Stimulated activated CD4-positive, alpha-beta T cell treated with anti-CD3 and anti-CD28 coated beads, Interleukin-1b, Interleukin-23, amount 100 ng/mL, for 4 hours (primary cell): Measurements from ENCODE around the gene COL4A2.

Experiments
- DNase-seq, 2 donors: peaks; one replicate each; pipeline ENCODE4 v3.0.0-alpha.2; 2020; ENCODE audit warnings: low read depth in 2 of 2

COL4A2 gene

DNA sequence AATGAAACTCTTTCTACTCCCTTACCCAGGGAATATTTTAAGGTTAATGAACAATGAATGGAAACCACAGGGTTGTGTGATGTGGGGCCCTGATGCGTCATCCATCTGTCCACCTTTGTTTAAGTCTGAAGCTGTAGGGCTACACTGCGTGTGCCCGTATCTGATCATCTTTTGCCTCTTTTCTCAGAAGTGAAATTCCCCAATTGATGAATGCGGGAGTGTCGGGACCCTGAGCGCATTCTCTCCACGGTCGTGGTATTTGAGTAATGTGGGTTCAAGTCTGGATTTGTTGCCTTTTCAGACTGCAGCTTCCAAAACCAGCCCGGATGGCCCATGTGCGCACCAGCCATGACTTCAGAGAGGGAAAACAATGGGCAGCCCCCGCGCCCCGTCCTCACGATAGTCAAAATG lies 112.3 kb downstream of the COL4A2 start:
- DNase-seq = no peak

- DNase-seq = no peak
Observed at GRCh38 chr13:110419946-110420345, 112.9 kb downstream of the COL4A2 start.

DNA sequence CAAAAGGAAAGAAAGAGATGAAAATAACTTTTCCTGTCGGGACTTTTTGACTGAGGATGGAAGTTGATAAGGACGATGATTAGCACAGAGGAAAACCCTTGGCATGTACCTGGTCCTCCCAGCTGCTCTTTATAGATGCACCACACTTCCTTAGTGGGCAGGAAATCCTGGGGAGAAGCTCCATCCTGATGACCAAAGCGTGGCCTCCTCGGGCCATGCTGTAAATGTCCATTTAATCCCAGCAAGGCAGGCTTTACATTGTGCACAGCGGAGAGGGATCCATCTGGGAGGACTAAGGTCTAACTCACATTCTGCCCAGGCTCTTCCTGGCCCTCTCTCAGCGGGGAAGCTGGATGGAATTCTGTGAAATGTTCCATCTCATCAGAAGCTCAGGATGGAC lies 113.5 kb downstream of the COL4A2 start:
- DNase-seq = no peak

DNA sequence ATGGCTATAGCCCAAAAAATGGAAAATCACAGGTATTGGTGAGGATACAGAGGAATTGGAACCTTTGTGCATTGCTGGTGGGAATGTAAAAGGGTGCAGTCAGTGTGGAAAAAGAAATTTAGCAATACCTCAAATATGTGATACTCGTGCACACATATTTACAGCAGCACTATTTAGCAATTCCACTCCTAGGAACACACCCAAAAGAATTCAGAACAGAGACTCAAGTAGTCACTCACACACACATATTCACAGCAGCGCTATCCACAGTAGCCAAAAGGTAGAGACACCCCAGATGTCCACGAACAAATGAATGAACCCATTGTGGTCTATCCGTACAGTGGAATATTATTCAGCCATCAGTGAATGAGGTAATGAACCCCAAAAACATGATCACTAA lies 114.0 kb downstream of the COL4A2 start:
- DNase-seq = no peak

- no peak for DNase-seq
Observed at GRCh38 chr13:110421696-110422385, 114.8 kb downstream of the COL4A2 start.

DNA sequence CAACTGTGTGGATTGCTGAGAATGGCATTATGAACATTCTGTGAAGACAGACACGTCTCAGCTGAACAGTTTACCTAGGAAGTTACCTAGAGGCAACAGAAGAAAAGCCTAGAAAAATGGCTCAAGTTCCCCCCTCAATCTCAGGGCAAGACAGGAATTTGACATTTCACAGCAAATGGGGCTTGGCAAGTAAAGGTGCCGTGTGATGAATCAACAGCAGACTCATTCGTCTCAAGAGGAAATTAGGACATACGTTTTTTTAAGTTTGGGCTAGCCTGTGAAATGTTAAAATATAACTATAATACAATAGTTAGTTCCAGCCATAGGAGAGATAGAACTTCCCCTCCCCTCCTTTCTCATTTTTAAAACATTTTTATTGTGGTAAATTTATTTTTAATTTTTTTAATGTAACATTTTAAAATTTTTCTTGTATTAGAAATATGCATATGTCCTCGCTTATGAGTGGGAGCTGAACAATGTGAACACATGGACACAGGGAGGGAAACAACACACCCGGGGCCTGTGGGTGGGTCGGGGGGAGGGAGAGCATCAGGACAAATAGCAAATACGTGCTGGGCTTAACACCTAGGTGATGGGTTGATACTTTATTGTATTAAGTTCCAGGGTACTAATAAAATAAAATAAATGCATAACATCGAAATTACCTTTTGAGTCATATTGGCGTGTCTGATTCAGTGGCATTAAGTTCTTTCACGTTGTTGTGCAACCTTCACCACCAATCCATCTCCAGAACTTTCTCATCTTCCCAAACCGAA lies 116.0 kb downstream of the COL4A2 start:
- DNase-seq = no peak

DNA sequence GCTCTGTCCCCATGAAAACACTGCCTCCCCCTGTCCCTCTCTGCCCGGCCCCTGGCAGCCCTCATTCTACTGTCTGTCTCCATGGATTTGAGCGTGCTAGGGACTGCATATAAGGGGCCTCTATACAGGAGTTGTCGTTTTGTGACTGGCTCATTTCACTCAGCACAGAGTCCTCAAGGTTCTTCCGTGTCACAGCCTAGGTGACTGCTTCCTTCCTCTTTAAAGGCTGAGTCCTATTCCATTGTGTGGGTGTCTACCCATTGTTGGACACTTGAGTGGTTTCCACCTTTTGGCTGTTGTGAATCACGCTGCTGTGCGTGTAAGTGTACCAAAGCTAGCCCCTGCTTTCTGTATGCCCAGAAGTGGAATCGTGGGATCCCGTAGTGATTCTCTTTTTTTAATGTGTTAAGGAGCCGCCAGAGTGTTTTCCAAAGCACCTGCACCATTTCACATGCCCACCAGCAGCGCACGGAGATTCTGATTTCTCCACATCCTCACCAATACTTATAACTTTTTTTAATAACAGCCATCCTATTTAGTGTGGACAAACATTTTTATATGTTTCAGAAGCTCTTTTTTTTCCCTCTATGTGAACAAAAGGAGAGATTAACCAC lies 116.7 kb downstream of the COL4A2 start:
- no peak for DNase-seq

- DNase-seq = no peak
Observed at GRCh38 chr13:110424569-110425443, 117.7 kb downstream of the COL4A2 start.

- no peak for DNase-seq
Observed at GRCh38 chr13:110425444-110425780, 118.3 kb downstream of the COL4A2 start.

DNA sequence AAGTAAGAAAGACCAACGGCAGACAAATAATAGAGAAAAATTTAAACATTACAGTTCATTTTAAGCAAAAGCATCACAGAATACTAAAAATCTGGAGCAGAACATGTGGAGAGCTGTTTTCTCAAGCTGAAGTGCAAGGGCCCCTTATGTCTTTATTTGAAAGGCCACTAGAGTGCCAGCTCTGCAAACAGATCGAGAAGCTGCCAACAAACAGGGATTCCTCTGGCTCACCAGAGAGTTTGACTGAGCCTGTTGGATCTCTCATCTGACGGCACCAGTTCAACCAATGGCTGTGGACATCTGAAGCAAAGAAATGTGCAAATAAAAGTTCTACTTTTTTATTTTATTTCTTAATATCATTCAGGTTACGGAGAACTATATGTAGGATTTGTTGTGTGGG lies 119.7 kb downstream of the COL4A2 start:
- no peak for DNase-seq

GRCh38 chr13:110428313-110428712 lies 121.2 kb downstream of the COL4A2 start:
- DNase-seq = no peak

DNA sequence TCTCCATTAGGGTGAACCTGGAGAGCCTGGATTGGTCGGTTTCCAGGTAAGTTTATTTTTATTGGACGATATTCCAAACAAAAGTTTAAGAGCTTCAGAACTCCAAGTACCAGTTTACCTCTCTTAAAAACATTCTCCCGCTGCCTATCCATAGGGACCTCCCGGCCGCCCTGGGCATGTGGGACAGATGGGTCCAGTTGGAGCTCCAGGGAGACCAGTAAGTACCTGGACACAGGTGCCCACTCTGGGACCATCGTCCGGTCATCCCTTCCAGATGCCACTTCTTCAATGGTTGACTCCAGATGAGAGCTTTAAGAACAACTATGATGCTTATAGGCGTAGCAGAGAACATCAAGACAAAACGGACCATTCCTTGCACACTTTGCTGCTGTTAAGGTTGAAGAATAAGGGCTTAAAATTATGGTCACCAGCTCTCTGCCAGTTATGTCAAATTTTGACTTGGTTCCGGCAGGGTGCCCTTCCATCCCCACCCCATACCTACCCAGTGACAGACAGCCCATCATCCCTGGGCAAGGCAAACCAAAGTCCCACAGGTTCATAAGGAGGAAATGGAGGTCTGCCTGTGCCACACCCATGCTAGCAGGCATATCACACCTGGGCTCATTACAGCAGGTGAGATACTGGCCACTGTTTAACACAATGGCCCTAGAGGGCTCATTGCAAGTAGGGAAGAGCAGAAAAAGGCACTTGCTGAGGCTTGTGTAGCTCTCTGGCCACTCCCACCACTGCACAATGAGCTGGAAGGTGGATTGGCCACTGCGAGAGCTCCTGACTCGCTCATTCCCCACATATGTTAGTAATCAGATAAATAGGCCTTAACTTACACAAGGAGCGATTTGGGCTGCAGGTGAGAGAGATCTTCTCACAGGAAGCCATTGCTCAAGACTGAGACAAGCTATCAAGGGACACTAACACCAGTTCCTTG lies 123.6 kb downstream of the COL4A2 start:
- DNase-seq = no peak

GRCh38 chr13:110431425-110432294 lies 124.6 kb downstream of the COL4A2 start:
- no peak for DNase-seq

- no peak for DNase-seq
Observed at GRCh38 chr13:110432522-110432921, 125.4 kb downstream of the COL4A2 start.

DNA sequence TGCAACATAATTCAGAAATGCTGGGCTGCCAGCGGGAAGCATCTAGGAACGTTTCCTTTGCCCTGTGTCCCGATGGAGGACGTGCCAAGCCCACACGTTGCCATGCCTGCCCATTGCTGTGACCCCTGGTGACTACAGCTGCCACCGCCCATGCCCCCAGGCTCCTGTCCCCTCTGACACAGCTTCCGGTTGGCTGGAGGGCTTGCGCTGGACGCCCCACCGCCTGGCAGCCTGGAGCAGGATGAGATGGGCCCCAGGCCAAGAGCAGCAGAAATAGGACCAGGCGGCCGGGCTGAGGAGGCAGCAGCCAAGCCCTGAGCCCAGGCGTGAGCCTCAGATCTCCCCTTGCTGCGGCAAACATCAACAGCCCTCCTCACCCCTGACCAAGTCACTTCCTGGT lies 125.9 kb downstream of the COL4A2 start:
- DNase-seq = no peak

DNA sequence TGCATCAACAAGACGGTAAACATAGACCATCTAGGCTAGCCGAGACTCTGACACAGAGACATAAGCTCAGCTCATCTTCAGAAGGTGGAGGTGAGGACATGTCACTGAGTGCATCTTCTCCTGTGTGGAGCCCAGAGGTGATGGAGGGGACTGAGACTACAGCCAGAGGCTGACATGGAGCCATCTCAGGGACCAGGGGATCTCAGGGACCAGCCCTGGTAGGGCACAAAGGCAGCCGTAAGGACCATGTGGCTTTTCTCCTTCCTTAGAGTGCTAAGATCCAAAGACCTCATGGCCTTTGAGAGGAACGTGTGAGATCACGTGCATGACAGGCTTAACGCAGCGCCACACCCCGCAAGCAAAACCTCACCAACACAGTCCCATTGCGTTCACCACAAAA lies 127.5 kb downstream of the COL4A2 start:
- no peak for DNase-seq

GRCh38 chr13:110435331-110435730 lies 128.2 kb downstream of the COL4A2 start:
- DNase-seq = no peak

DNA sequence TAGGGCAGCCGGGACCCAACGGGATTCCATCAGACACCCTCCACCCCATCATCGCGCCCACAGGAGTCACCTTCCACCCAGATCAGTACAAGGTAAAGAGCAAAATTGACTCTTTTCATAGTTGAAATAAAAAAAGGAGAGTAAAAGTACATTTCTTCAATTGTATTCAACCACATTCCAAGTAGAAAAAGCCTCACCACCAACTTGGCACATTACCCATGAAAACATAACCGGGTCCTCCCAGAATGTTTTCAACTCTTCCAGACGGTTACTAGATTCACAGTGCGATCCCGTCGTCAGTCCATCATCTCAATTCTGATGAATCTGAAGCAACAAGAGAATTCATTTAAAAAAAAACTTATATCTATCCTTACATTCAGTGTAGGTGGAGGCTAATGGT lies 129.2 kb downstream of the COL4A2 start:
- DNase-seq = no peak

DNA sequence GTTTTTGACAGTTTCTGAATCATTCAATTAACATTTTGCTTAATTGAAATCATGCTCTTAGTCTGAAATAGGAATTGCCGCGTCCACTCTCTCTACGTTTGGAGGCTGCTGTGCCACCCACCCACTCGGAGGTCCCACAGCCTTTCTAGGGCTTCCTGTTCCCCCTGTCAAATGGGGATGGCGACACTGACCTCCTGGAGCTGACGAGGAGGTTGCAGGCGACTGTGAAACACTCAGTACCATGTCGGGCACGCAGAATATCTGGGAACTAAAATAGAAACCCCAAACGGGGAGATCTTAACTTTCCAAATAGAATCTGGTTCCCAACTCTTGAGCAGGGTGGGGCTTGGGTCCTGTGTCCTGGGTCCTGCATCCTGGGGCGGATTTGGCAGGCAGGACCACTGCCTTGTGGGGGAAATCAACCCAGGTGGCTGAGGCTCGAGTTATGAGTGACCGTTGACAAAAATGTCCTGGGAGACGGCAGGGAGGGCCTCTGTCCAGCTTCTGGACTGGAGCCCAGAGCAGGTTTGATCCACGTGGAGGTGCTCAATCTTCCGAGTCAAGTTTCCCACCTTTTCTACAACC lies 129.8 kb downstream of the COL4A2 start:
- no peak for DNase-seq

DNA sequence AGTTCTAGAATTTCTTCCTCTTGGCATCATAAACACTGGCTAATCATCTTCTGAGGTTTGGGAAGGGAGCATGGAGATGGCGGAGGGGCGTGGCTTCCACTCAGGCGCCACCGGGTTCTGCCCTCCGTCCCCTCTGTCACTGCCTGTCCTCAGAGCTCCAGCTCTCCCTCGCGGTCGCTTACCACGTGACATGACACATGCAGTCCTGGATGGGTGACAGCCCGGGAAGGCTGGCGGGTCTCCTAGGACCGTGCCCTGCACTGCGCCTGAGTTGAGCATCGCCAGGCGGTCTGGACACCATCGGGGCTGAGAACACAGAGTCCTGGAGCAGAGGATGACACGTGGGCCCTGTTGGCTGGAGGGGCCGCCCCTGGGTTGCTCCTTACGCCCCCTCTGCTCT lies 131.1 kb downstream of the COL4A2 start:
- DNase-seq = no peak
